ENCODE data around the gene CPXM2. TPM values are rescaled to one million over a fixed set of nuclear protein-coding genes. Genes with fewer than 3 reads are reported as not detected.
A peak's percentile ranks its signal among the peaks of the same experiment; 100 is the strongest.

CPXM2 gene
- total RNA-seq (2011; cell fraction: chromatin; rRNA removed; ENCODE audit: low replicate concordance) = not detected in 2 replicates
- total RNA-seq (2011; cell fraction: nucleolus; rRNA removed) = not detected in 2 replicates
- not detected in 2 replicates for total RNA-seq (2011; cell fraction: nucleoplasm; rRNA removed)
- total RNA-seq (2014; rRNA removed) (not detected in 2 replicates), total RNA-seq (2014; rRNA removed; fragmentation: Illumina TruSeq; extraction: Trizol) (not detected in 2 replicates), total RNA-seq (2015; rRNA removed; fragmentation: Illumina TruSeq; extraction: Trizol) (not detected in 2 replicates), total RNA-seq (2021) (0.09 TPM in 1 of 2 replicates, not detected in the other), polyA plus RNA-seq (2011; rRNA removed) (not detected in 2 replicates), polyA plus RNA-seq (2014; fragmentation: Illumina TruSeq; extraction: Trizol) (not detected in 2 replicates), polyA plus RNA-seq (2014; fragmentation: Nextera tagmentation; extraction: Ambion mirVana) (not detected), polyA plus RNA-seq (2014; rRNA removed) (not detected in 2 replicates), polyA minus RNA-seq (2011; rRNA and poly(A)+ RNA removed) (not detected in 2 replicates), Bru-seq, nascent RNA (not detected), BruChase-seq, experiment 1, labeled RNA remaining after a 2-hour chase (not detected), BruChase-seq, experiment 2, labeled RNA remaining after a 6-hour chase (percentile 2 among the genes with signal in this experiment)
- not detected in 2 replicates for polyA plus RNA-seq (2011; cell fraction: cytosol; rRNA removed)
- not detected in 2 replicates for polyA plus RNA-seq (2011; cell fraction: nucleus; rRNA removed)
- not detected in 2 replicates for polyA plus RNA-seq (2012)
- polyA minus RNA-seq (2011; cell fraction: cytosol; rRNA and poly(A)+ RNA removed) = not detected in 2 replicates
- not detected in 2 replicates for polyA minus RNA-seq (2011; cell fraction: nucleus; rRNA and poly(A)+ RNA removed)
- long read RNA-seq, experiment 1 = 0 reads
- long read RNA-seq, experiment 2 = 0 reads
- long read RNA-seq, experiment 3 = 0 reads

DNA sequence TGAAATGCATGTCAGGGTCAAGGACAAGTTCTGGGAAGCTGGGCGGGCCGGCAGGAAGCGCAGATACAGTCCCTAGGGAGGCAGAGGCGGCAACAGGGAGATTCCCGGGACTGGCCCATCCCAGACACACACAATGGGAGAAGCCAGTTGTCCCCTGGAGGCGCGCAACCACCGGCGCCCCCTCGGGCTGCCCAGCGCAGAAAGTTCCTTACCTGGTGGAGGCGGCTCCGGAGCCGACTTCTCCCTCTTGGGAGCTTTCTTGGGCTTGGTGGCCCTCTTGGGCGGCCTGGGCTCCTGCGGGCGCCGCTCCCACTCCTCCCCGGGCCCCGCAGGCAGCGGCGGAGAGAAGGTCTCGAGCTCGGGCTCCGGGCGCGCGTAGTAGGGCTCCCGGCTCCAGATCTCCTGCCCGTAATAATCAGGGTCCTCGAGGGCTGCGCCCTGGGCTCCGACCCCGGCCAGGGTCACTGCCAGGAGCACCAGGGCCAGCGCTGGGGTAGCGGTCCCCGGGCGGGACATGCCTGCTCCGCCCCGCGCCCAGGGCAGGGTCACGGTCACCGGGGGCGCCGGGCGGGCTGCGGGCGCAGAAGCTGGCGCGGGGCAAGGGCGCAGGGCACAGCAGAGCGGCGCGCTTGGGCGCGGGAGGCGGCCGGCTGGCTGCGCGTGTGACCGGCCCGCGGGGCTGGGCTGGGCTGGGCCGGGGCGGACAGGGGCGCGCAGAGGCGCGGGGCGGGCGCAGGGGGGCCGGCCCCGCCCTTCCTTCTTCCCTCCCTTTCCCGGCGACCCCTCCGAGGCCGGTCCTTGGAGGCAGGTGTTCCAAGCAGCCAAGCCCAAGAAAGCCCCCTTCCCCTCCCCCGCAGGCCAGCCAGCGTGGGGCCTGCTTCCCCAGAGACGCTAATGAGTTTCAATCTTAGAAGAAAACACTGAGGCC lies at the start of gene CPXM2:
CPXM2 (minus strand) TSS at position 664 of the 928 bp plus-strand sequence; CDS start at position 516, 148 bp downstream.
- Histone ChIP-seq H3K4me3 (no peak within 1 kb of the TSS), H3K9ac (ENCODE audit: insufficient read depth in 1 of 2, low read depth in 2 of 2, low read length in 2 of 2) (no peak within 1 kb of the TSS), H3K36me3 (ENCODE audit: control insufficient read depth, insufficient read depth, low read length) (no peaks in the 10 kb centered on the region), H3K27ac (ENCODE audit: extremely low read depth, low read depth, low read length) (no peak within 1 kb of the TSS), H4K20me1 (replicated peaks; ENCODE audit: control insufficient read depth, insufficient read depth, low read length) (no peaks in the 10 kb centered on the region), H3K9me1 (ENCODE audit: control insufficient read depth, insufficient read depth, low read length) (no peaks in the 10 kb centered on the region), H3K27me3 (ENCODE audit: control insufficient read depth in 2 of 2, insufficient read depth in 2 of 2, low read length in 2 of 2) (peaks cover 0 to 20% of the 10 kb centered on the region in 2 experiments; a peak in 1 of 5 replicates), H3K9me3 (replicated peaks; ENCODE audit: control insufficient read depth, insufficient read depth, low read depth, low read length) (no peaks in the 10 kb centered on the region), H2AFZ (ENCODE audit: low read depth, low read length) (no peak within 1 kb of the TSS), H3K4me1 (replicated peaks in 1 of 2; ENCODE audit: control insufficient read depth in 2 of 2, insufficient read depth in 2 of 2, low read length in 2 of 2) (no peaks in the 10 kb centered on the region), H3K4me2 (ENCODE audit: insufficient read depth, low read length) (no peak within 1 kb of the TSS), H3K79me2 (ENCODE audit: control insufficient read depth, insufficient read depth, low read length) (no peaks in the 10 kb centered on the region)
- FAIRE-seq = no peak
- ChIA-PET CTCF (ENCODE audit: low intra/inter-chr PET ratio) (no interaction called here), POLR2A (no interaction called here)
- 3% methylated on average over 22 of the region's 80 CpGs for whole genome bisulfite sequencing (ENCODE audit: insufficient coverage, low coverage, missing lambda C conversion rate)
- in situ Hi-C loops (cut with MboI) (no loop called here), intact Hi-C loops (cut with micrococcal nuclease) (no loop called here)
- no TSS peak for BruUV-seq (replicated peaks)
- TF ChIP-seq, protein P1, sequence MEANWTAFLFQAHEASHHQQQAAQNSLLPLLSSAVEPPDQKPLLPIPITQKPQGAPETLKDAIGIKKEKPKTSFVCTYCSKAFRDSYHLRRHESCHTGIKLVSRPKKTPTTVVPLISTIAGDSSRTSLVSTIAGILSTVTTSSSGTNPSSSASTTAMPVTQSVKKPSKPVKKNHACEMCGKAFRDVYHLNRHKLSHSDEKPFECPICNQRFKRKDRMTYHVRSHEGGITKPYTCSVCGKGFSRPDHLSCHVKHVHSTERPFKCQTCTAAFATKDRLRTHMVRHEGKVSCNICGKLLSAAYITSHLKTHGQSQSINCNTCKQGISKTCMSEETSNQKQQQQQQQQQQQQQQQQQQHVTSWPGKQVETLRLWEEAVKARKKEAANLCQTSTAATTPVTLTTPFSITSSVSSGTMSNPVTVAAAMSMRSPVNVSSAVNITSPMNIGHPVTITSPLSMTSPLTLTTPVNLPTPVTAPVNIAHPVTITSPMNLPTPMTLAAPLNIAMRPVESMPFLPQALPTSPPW (CRISPR knock-in tag; IDR thresholded peaks at IDR 0.05) = no peak
- no peak for TF ChIP-seq ZBTB2 (IDR thresholded peaks at IDR 0.05)
- no peak for ATAC-seq
- no peak for DNase-seq (ENCODE audit: extremely low read depth in 1 of 4, low spot score in 3 of 4)

Data from K562 (cell line).